GM12878 (cell line): ENCODE measurements around the gene HUS1B. TPM values are rescaled to one million over a fixed set of nuclear protein-coding genes. Genes with fewer than 3 reads are reported as not detected.

ENCODE experiments used
- ATAC-seq: fragments of 200-7000 bp; cut with Tn5 transposase; 3 replicates; pipeline ENCODE4 v1.9.1; 2020; ENCODE audit warnings: mild to moderate bottlenecking, moderate library complexity
- BruUV-seq: library from RNA; stranded (reverse); fragments of 400-500 nt; replicated peaks from 2 replicates; lab custom pipeline; 2021; lab: Mats Ljungman, UMichigan
- CTCF ChIA-PET: fragments of 300-600 bp; sonication (Branson Sonifier 250); formaldehyde crosslinking; extraction: SDS; loops from one replicate; lab custom pipeline; 2021; ENCODE audit warnings: inconsistent platforms; lab: Yijun Ruan, JAX
- POLR2A ChIA-PET: fragments of 350-600 bp; formaldehyde crosslinking; extraction: SDS; loops from one replicate; lab custom pipeline; 2021; ENCODE audit warnings: inconsistent platforms; lab: Charles Lee
- RAD21 ChIA-PET: fragments of 300-600 bp; sonication (Branson Sonifier 250); formaldehyde crosslinking; loops from one replicate; lab custom pipeline; 2023; ENCODE audit warnings: antibody characterized with exemption; ENCODE audit not compliant: unreplicated experiment; lab: Charles Lee
- SMC1A ChIA-PET: fragments of 300-600 bp; sonication (Branson Sonifier 250); formaldehyde crosslinking; loops from one replicate; lab custom pipeline; 2023; ENCODE audit not compliant: unreplicated experiment, uncharacterized antibody; lab: Charles Lee
- DNase-seq: peaks from one replicate; pipeline ENCODE4 v3.0.0-alpha.2; 2011; ENCODE audit warnings: low read depth, low spot score
- FAIRE-seq: peaks from 3 replicates; lab custom pipeline; 2011; peaks lifted over from hg19 to GRCh38; lab: Jason Lieb, UNC
- H2AFZ ChIP-seq: 2 replicates; pipeline ENCODE4 v1.6.0; 2011; ENCODE audit warnings: low read depth, low read length, control low read depth; ENCODE audit not compliant: control insufficient read depth
- H3K27ac ChIP-seq: 2 replicates; pipeline ENCODE4 v1.5.1; 2011; ENCODE audit warnings: control low read depth; ENCODE audit not compliant: control insufficient read depth, insufficient read depth
- H3K27me3 ChIP-seq, 2 experiments: replicated peaks in 1 of 2; 2 replicates each; pipeline versions ENCODE4 v1.6.0 to v1.6.1; 2011; ENCODE audit warnings: low read length in 1 of 2; ENCODE audit not compliant: control insufficient read depth in 2 of 2, insufficient read depth in 2 of 2
- H3K36me3 ChIP-seq, 2 experiments: 2 replicates each; pipeline ENCODE4 v1.5.1; 2011; ENCODE audit warnings: low read length in 1 of 2; ENCODE audit not compliant: control insufficient read depth in 2 of 2, insufficient read depth in 2 of 2
- H3K4me1 ChIP-seq: 2 replicates; pipeline ENCODE4 v1.6.1; 2011; ENCODE audit warnings: mild to moderate bottlenecking, low read length, moderate library complexity, mixed read lengths; ENCODE audit not compliant: control insufficient read depth, insufficient read depth
- H3K4me2 ChIP-seq: 2 replicates; pipeline ENCODE4 v1.6.0; 2011; ENCODE audit warnings: control low read depth; ENCODE audit not compliant: control insufficient read depth, insufficient read depth
- H3K4me3 ChIP-seq: fragments of 200-600 bp; sonication (generic); 2 replicates; pipeline ENCODE4 v1.5.1; 2016
- H3K79me2 ChIP-seq: 2 replicates; pipeline ENCODE4 v1.6.0; 2011; ENCODE audit warnings: low read length; ENCODE audit not compliant: control insufficient read depth, insufficient read depth
- H3K9ac ChIP-seq: 2 replicates; pipeline ENCODE4 v1.8.0; 2011; ENCODE audit warnings: low read length, control low read depth, mixed read lengths; ENCODE audit not compliant: control insufficient read depth, insufficient read depth
- H3K9me3 ChIP-seq: replicated peaks from 3 replicates; pipeline ENCODE4 v1.5.1; 2011; ENCODE audit warnings: mild to moderate bottlenecking, low read length; ENCODE audit not compliant: control insufficient read depth, insufficient read depth
- H4K20me1 ChIP-seq: 2 replicates; pipeline ENCODE4 v1.6.0; 2011; ENCODE audit not compliant: control insufficient read depth, insufficient read depth
- CREB1 ChIP-seq: IDR thresholded peaks from 2 replicates; pipeline ENCODE4 v1.6.1; 2012; ENCODE audit warnings: low read depth, mild to moderate bottlenecking, inconsistent platforms
- EGR1 ChIP-seq, 2 experiments: IDR thresholded peaks; 1 replicate in 1 of 2; 2 replicates in 1 of 2; pipeline ENCODE4 v1.6.1; 2011 to 2012; ENCODE audit warnings: low read depth in 2 of 2, low read length in 2 of 2, borderline replicate concordance in 1 of 2, mild to moderate bottlenecking in 1 of 2, moderate library complexity in 1 of 2
- NRF1 ChIP-seq: conservative IDR thresholded peaks from 2 replicates; pipeline ENCODE4 v1.6.1; 2011; ENCODE audit warnings: mild to moderate bottlenecking, low read depth, low read length, improper control_type of control experiment
- POLR2AphosphoS5 ChIP-seq: IDR thresholded peaks from 2 replicates; pipeline ENCODE4 v1.6.1; 2011; ENCODE audit warnings: mild to moderate bottlenecking, low read length, inconsistent platforms
- POU2F2 ChIP-seq: IDR thresholded peaks from 3 replicates; pipeline ENCODE4 v1.6.1; 2011; ENCODE audit warnings: low read depth, mild to moderate bottlenecking, low read length, borderline replicate concordance
- RB1 ChIP-seq: fragments of 450-650 bp; formaldehyde crosslinking; IDR thresholded peaks from 2 replicates; pipeline ENCODE4 v1.6.1; 2017; ENCODE audit warnings: mild to moderate bottlenecking, borderline replicate concordance
- RBBP5 ChIP-seq: fragments of 200-600 bp; sonication (generic); conservative IDR thresholded peaks from 2 replicates; pipeline ENCODE4 v1.6.1; 2016
- SMARCA5 ChIP-seq: fragments of 450-650 bp; IDR thresholded peaks from 2 replicates; pipeline ENCODE4 v1.6.1; 2017; ENCODE audit warnings: mild to moderate bottlenecking
- SRF ChIP-seq, 2 experiments: IDR thresholded peaks; 2 replicates each; pipeline ENCODE4 v1.6.1; 2011; ENCODE audit warnings: low read depth in 2 of 2, low read length in 2 of 2, mild to moderate bottlenecking in 1 of 2, moderate library complexity in 1 of 2
- TCF3 ChIP-seq: IDR thresholded peaks from 2 replicates; pipeline ENCODE4 v1.6.1; 2012; ENCODE audit warnings: low read depth, mild to moderate bottlenecking, low read length, borderline replicate concordance; ENCODE audit not compliant: insufficient read depth
- YY1 ChIP-seq: IDR thresholded peaks from 2 replicates; pipeline ENCODE4 v1.6.1; 2011; ENCODE audit warnings: low read depth, mild to moderate bottlenecking, low read length
- ZNF217 ChIP-seq: fragments of 450-650 bp; IDR thresholded peaks from 2 replicates; pipeline ENCODE4 v1.6.1; 2017; ENCODE audit warnings: antibody characterized with exemption, mild to moderate bottlenecking
- WGBS: methylation state at CpG from one replicate; pipeline ENCODE4 v1.1.6; 2016; ENCODE audit warnings: low lambda C conversion rate; ENCODE audit not compliant: insufficient replicate concordance, insufficient coverage; ENCODE audit errors: missing lambda C conversion rate; 5-methylcytosine and 5-hydroxymethylcytosine counted together
- in situ Hi-C: fragments of 300-500 bp; cut with MboI; formaldehyde crosslinking; loops from 9 replicates; pipeline ENCODE4 v1.14.3; 2018; ENCODE audit warnings: mixed read lengths
- intact Hi-C: fragments of 100-400 bp; cut with micrococcal nuclease; formaldehyde crosslinking; loops from one replicate; pipeline ENCODE4 v1.14.2; 2022; ENCODE audit not compliant: unreplicated experiment
- polyA plus RNA-seq, 11 experiments: library from polyadenylated mRNA; depleted of rRNA in 4 of 11; unstranded in 6 of 11; stranded (reverse) in 5 of 11; fragments of >200 nt; fragmentation: Nextera tagmentation in 4 of 11; fragmentation: Illumina TruSeq in 1 of 11; extraction: Ambion mirVana in 4 of 11; extraction: Trizol in 1 of 11; gene quantifications; 1 replicate in 1 of 11; 2 replicates in 10 of 11; pipeline versions ENCODE4 v1.2.1 to v1.2.3, GENCODE V29; 2011 to 2016; ENCODE audit warnings: inconsistent platforms in 2 of 11, missing spikeins in 2 of 11, low read depth in 1 of 11
- total RNA-seq, 4 experiments: library from RNA; depleted of rRNA in 3 of 4; stranded (reverse); fragments of >200 nt in 3 of 4; fragmentation: Illumina TruSeq in 1 of 4; extraction: Trizol in 1 of 4; gene quantifications; 2 replicates each; pipeline versions ENCODE4 v1.2.1 to v1.2.3, GENCODE V29; 2013 to 2021
- TF ChIP-seq, protein P1 (sequence below): IDR thresholded peaks from 2 replicates; pipeline ENCODE4 v1.6.1; 2012; ENCODE audit warnings: improper control_type of control experiment, low read depth, low read length; ENCODE audit not compliant: insufficient replicate concordance
- TF ChIP-seq, protein P2 (sequence below): IDR thresholded peaks from 2 replicates; pipeline ENCODE4 v1.6.1; 2012; ENCODE audit warnings: low read depth, low read length, improper control_type of control experiment
- TF ChIP-seq, protein P3 (sequence below): fragments of 450-650 bp; IDR thresholded peaks from 2 replicates; pipeline ENCODE4 v1.6.1; 2017; ENCODE audit warnings: borderline replicate concordance

Gene HUS1B
- total and polyA plus RNA-seq, 10 of the 15 experiments (the other 5 are each of a cell fraction or from before 2014, with no cell fraction given), result 0.11 to 1.3 (median 0.68) TPM; not detected in 3

DNA sequence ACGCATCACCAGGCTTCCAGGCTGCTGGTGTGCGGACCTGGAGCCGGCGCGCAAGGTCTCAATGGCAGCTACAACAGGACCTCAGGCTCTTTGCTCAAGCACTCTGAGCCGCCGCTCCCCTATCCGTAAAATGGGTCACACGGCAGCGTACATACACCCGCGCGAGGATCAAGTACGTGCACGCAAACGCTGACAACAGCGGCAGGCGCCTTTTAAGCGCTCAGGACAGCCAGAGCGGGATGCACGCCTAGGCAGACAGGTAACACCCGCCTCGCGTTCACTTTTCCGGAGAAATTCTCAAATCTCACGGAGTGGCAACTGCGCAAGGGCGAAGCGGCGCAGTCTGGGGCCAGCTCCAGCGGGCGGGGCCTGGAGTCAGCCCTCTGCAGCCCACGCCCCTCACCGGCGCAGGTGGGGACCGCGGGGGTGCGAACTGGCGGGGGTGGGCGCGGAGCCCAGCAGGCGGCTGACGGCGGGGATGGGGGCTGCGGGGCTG is 35.5 kb upstream of the HUS1B start:
- Histone ChIP-seq H3K9ac (peak overlapping the region; percentile 64; the same call in 1 of the 2 replicates), H3K27ac (peak overlapping the region; percentile 10), H3K36me3 (peaks cover 2 to 9% of the 10 kb centered on the region in 2 experiments; a peak in 2 of 4 replicates), H3K27me3 (no peaks in the 10 kb centered on the region), H2AFZ (peak overlapping the region; percentile 94), H3K79me2 (peaks cover 30% of the 10 kb centered on the region), H3K4me2 (peak overlapping the region; percentile 49), H3K4me3 (peak overlapping the region; percentile 76), H3K4me1 (no peaks in the 10 kb centered on the region), H3K9me3 (no peaks in the 10 kb centered on the region), H4K20me1 (no peaks in the 10 kb centered on the region)
- intact Hi-C loops (no loop called here), in situ Hi-C loops (no loop called here)
- no TSS peak for BruUV-seq
- RAD21 ChIA-PET, result no interaction called here
- ATAC-seq (peak; percentile 92), DNase-seq (peak; percentile 26), FAIRE-seq (peak; percentile 87)
- POLR2A ChIA-PET, result interaction anchor here (0.7 to 2.9 kb wide), 2 partner anchors 9 to 195 kb away, joined by 3 to 10 read pairs; no protein-coding TSS in a partner anchor
- CTCF ChIA-PET, result interaction anchor here (0.9 to 1.6 kb wide), 5 partner anchors 12 to 501 kb away, joined by 3 to 6 read pairs (median 4); no protein-coding TSS in a partner anchor
- SMC1A ChIA-PET, result interaction anchor here (0.6 to 2.1 kb wide), 5 partner anchors 9 to 29 kb away, joined by 3 to 6 read pairs (median 3); no protein-coding TSS in a partner anchor
- 1% methylated on average over 33 of the region's 45 CpGs for WGBS
- TF ChIP-seq, protein P1, sequence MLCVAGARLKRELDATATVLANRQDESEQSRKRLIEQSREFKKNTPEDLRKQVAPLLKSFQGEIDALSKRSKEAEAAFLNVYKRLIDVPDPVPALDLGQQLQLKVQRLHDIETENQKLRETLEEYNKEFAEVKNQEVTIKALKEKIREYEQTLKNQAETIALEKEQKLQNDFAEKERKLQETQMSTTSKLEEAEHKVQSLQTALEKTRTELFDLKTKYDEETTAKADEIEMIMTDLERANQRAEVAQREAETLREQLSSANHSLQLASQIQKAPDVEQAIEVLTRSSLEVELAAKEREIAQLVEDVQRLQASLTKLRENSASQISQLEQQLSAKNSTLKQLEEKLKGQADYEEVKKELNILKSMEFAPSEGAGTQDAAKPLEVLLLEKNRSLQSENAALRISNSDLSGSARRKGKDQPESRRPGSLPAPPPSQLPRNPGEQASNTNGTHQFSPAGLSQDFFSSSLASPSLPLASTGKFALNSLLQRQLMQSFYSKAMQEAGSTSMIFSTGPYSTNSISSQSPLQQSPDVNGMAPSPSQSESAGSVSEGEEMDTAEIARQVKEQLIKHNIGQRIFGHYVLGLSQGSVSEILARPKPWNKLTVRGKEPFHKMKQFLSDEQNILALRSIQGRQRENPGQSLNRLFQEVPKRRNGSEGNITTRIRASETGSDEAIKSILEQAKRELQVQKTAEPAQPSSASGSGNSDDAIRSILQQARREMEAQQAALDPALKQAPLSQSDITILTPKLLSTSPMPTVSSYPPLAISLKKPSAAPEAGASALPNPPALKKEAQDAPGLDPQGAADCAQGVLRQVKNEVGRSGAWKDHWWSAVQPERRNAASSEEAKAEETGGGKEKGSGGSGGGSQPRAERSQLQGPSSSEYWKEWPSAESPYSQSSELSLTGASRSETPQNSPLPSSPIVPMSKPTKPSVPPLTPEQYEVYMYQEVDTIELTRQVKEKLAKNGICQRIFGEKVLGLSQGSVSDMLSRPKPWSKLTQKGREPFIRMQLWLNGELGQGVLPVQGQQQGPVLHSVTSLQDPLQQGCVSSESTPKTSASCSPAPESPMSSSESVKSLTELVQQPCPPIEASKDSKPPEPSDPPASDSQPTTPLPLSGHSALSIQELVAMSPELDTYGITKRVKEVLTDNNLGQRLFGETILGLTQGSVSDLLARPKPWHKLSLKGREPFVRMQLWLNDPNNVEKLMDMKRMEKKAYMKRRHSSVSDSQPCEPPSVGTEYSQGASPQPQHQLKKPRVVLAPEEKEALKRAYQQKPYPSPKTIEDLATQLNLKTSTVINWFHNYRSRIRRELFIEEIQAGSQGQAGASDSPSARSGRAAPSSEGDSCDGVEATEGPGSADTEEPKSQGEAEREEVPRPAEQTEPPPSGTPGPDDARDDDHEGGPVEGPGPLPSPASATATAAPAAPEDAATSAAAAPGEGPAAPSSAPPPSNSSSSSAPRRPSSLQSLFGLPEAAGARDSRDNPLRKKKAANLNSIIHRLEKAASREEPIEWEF, result no peak
- TF ChIP-seq TCF3 (no peak), SMARCA5 (peak; percentile 88), POLR2AphosphoS5 (0 out of 2 replicates have a peak, but pooled peaks have one; percentile 1), SRF (IDR thresholded peaks at IDR 0.05; ENCODE audit: low read depth in 2 of 2, low read length in 2 of 2) (no peak), ZNF217 (no peak), YY1 (peak; percentile 59), POU2F2 (0 out of 3 replicates have a peak, but pooled peaks have one; percentile 47), EGR1 (IDR thresholded peaks at IDR 0.05; ENCODE audit: borderline replicate concordance in 1 of 2, low read depth in 2 of 2, low read length in 2 of 2) (0 out of 3 replicates have a peak, but pooled peaks of 1 of the 2 experiments have one; percentile 43), RB1 (0 out of 2 replicates have a peak, but pooled peaks have one; percentile 24), RBBP5 (no peak), NRF1 (0 out of 2 replicates have a peak, but pooled peaks have one; percentile 19), CREB1 (peak; percentile 64)
- TF ChIP-seq, protein P2, sequence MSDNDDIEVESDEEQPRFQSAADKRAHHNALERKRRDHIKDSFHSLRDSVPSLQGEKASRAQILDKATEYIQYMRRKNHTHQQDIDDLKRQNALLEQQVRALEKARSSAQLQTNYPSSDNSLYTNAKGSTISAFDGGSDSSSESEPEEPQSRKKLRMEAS, result no peak
- TF ChIP-seq, protein P3, sequence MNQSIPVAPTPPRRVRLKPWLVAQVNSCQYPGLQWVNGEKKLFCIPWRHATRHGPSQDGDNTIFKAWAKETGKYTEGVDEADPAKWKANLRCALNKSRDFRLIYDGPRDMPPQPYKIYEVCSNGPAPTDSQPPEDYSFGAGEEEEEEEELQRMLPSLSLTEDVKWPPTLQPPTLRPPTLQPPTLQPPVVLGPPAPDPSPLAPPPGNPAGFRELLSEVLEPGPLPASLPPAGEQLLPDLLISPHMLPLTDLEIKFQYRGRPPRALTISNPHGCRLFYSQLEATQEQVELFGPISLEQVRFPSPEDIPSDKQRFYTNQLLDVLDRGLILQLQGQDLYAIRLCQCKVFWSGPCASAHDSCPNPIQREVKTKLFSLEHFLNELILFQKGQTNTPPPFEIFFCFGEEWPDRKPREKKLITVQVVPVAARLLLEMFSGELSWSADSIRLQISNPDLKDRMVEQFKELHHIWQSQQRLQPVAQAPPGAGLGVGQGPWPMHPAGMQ, result no peak
